AG09319 (cell line): ENCODE data around the gene ELL.

Source experiments
- DNase-seq: peaks from one replicate; pipeline ENCODE4 v3.0.0-alpha.2; 2010; ENCODE audit warnings: low read depth; ENCODE audit errors: extremely low read depth
- TF ChIP-seq, protein P1 (sequence below): IDR thresholded peaks from 2 replicates; pipeline ENCODE4 v1.5.1; 2011; ENCODE audit warnings: low read depth, mild to moderate bottlenecking, inconsistent platforms, low read length, moderate library complexity

The ELL gene

DNA sequence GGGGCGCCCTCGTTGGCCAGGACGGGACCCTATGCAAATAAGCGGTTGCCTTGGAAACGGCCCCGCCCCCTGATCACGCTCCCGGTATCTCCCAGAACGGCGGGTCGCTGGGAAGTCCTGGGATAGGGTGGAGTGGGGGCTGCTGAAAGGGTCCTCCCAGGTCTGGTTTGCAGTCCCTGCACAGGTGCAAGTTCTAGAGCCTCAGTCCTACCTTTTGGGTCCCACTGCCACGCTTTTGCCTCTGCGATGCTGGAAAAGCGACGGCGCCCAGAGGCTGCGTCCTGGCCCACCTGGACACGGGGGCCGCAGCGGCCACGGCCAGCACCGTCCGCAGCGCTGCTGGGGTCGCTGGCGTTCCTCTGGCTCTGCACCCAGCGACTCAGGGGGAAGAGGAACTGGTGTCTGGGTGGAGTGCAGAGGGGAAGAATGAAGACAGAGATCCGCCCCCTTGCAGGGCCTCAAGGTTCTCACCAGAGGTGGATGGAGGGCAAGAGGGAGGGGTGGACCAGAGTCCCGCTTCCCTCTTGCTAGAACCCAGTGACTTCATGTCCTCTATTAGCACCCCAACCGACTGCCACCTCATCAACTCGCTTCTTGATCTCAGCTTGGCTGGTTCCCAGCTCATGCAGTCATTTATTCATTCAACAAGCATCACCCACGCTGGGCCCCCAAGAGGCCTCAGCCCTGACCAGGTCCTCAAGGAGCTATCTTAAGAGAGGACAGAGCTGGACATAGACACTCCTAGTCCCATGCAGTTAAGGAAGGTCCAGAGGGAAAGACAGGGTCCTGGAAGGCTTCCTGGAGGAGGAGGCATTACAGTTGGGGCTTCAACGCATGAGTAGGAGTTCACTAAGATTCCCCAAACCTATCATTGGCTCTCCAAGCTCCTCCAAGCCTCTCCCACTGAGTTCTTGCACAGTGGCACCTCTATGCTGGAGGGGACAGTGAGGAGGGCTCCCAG is 124.3 kb downstream of the ELL start, which contains the start of gene LRRC25:
LRRC25 (minus strand) TSS at position 381 of the 961 bp plus-strand sequence. CDS start 659 bp downstream, outside the sequence.
- TF ChIP-seq, protein P1, sequence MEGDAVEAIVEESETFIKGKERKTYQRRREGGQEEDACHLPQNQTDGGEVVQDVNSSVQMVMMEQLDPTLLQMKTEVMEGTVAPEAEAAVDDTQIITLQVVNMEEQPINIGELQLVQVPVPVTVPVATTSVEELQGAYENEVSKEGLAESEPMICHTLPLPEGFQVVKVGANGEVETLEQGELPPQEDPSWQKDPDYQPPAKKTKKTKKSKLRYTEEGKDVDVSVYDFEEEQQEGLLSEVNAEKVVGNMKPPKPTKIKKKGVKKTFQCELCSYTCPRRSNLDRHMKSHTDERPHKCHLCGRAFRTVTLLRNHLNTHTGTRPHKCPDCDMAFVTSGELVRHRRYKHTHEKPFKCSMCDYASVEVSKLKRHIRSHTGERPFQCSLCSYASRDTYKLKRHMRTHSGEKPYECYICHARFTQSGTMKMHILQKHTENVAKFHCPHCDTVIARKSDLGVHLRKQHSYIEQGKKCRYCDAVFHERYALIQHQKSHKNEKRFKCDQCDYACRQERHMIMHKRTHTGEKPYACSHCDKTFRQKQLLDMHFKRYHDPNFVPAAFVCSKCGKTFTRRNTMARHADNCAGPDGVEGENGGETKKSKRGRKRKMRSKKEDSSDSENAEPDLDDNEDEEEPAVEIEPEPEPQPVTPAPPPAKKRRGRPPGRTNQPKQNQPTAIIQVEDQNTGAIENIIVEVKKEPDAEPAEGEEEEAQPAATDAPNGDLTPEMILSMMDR: no peak
- DNase-seq: no peak

DNA sequence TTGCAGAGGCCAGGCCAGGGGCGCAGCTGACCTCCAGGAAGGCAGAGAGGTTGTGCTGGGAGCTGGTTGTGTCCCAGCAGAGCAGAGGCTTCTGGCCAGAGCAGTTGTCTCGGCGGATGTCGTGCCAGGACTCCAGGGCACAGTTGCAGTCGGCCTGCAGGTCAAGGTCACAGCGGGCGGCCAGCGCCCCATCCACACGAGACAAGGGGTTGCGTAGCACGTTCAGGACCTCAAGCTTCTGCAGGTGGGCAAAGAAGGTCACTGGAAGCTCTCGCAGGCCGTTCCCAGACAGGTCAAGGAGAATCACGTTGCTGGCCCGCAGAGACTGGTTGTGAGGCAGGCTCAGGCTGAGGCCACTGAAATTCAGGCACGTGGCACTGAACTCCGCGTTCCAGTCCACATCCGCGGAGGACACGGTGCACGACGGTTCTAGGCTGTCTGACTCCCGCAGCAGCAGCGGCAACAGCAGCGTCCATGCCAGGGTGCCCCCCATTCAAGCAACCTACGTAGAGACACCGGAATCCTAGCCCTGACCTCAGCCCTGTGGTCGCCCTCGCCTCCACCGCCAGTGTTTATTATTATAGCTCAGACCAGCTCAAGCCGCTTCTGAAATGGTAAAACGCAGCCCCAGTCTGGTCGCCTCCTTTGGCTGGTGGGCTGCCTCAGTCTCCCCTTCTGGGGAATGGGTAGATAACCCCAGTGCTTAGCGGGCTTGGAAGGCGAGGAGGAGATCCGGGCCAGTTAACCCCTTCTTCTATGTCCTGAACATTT is 125.2 kb downstream of the ELL start:
- TF ChIP-seq, protein P1: no peak

DNA sequence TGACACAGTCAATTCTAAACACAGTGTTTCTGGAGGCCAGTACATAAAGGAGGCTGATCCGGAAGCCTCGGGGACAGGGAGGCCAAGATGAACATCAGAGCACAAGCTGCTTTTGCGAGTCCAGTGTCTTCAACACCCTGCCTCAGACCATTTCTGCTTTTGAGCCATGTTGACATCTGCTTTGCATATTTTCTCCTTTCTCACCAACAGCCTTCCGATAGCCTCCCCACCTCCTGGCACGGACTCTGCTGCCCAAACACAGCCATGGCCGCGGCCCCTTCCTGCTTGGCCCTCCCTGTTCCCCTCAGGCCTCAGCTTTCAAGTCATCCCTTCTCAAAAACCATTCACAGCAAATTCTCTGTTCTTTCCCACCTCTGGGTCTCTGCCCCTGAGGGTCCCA is 128.0 kb downstream of the ELL start:
- no peak for DNase-seq
- TF ChIP-seq, protein P1: no peak

More for the DNA sequence above, 125.2 kb downstream of the ELL start:
- no peak for DNase-seq

DNA sequence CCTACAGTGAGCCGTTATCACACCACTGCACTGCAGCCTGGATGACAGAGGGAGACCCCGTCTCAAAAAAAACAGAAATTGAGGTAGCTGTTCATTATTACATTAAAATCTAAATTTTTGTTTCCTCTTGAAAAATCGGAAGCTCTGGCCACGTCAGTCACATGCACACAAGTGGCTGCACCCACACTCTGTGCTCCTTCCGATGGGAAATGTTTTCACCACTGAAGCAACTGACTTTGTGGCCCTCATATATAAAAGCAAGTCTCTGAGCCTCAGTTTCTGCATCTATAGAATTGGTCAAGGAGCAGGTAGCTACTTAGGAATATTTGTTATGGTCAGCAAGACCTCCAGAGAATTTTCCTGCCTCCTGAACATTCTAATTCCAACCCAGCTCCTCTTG is 128.9 kb downstream of the ELL start:
- DNase-seq: no peak
- TF ChIP-seq, protein P1: no peak
